Measurements from ENCODE around the gene EPHA7.

The EPHA7 gene

GRCh38 chr6:93317592-93317991 is 101.8 kb downstream of the EPHA7 start:
- TF ChIP-seq CTCF (IDR thresholded peaks at IDR 0.05; ENCODE audit: insufficient read depth, low read depth, low read length, missing control alignments): no peak
- DNase-seq (ENCODE audit: low read depth): no peak
- no peak overlapping the region for H3K4me3 ChIP-seq (ENCODE audit: low read length)

- DNase-seq (ENCODE audit: low read depth): no peak
- TF ChIP-seq CTCF (IDR thresholded peaks at IDR 0.05; ENCODE audit: insufficient read depth, low read depth, low read length, missing control alignments): no peak
- H3K4me3 ChIP-seq (ENCODE audit: low read length): no peak overlapping the region
Measured at GRCh38 chr6:93307505-93308409, 111.6 kb downstream of the EPHA7 start.

- no peak overlapping the region for H3K4me3 ChIP-seq (ENCODE audit: low read length)
- DNase-seq (ENCODE audit: low read depth): no peak
- no peak for TF ChIP-seq CTCF (IDR thresholded peaks at IDR 0.05; ENCODE audit: insufficient read depth, low read depth, low read length, missing control alignments)
Measured at GRCh38 chr6:93305088-93305487, 114.3 kb downstream of the EPHA7 start.

GRCh38 chr6:93304505-93304904 is 114.9 kb downstream of the EPHA7 start:
- TF ChIP-seq CTCF (IDR thresholded peaks at IDR 0.05; ENCODE audit: insufficient read depth, low read depth, low read length, missing control alignments): no peak
- no peak overlapping the region for H3K4me3 ChIP-seq (ENCODE audit: low read length)
- DNase-seq (ENCODE audit: low read depth): no peak

GRCh38 chr6:93300661-93301060 is 118.7 kb downstream of the EPHA7 start:
- no peak for TF ChIP-seq CTCF (IDR thresholded peaks at IDR 0.05; ENCODE audit: insufficient read depth, low read depth, low read length, missing control alignments)
- H3K4me3 ChIP-seq (ENCODE audit: low read length): no peak overlapping the region
- DNase-seq (ENCODE audit: low read depth): peak; percentile 50

- DNase-seq (ENCODE audit: low read depth): no peak
- no peak for TF ChIP-seq CTCF (IDR thresholded peaks at IDR 0.05; ENCODE audit: insufficient read depth, low read depth, low read length, missing control alignments)
- no peak overlapping the region for H3K4me3 ChIP-seq (ENCODE audit: low read length)
Measured at GRCh38 chr6:93299622-93300021, 119.7 kb downstream of the EPHA7 start.

GRCh38 chr6:93295631-93296030 is 123.7 kb downstream of the EPHA7 start:
- TF ChIP-seq CTCF (IDR thresholded peaks at IDR 0.05; ENCODE audit: insufficient read depth, low read depth, low read length, missing control alignments): no peak
- no peak for DNase-seq (ENCODE audit: low read depth)

More at GRCh38 chr6:93295631-93296030, 123.7 kb downstream of the EPHA7 start:
- H3K4me3 ChIP-seq (ENCODE audit: low read length): no peak overlapping the region
